MM.1S (cell line): ENCODE data around the gene SYCE1L.

ENCODE experiments used
- EZH2phosphoT487 ChIP-seq: fragments of 300-600 bp; sonication (generic); IDR thresholded peaks from 2 replicates; pipeline ENCODE4 v1.6.1; 2018; ENCODE audit warnings: antibody characterized with exemption, low read length
- TF ChIP-seq, protein P1 (sequence below): fragments of 300-600 bp; sonication (generic); IDR thresholded peaks from 2 replicates; pipeline ENCODE4 v1.5.1; 2016; ENCODE audit warnings: antibody characterized with exemption, low read length, mixed read lengths

DNA sequence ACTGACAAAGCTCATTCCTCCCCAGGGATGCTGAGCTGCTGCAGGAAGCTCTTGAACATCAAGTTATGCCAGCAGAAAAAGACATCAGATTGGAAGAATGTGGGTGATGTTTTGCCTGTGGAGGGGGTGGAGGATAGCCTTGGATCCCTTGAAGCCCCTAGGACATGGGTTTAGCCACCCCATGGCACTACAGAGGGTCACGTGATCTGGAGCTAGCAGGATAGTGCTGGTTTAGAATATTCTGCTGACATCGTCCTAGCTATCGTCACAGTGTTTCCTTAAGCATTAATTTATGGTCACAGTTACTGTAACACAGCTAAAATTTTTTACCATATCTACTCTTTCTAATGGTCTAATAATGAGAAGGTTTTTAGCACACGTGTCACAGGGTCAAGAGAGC lies 28.4 kb upstream of the SYCE1L start:
- TF ChIP-seq, protein P1, sequence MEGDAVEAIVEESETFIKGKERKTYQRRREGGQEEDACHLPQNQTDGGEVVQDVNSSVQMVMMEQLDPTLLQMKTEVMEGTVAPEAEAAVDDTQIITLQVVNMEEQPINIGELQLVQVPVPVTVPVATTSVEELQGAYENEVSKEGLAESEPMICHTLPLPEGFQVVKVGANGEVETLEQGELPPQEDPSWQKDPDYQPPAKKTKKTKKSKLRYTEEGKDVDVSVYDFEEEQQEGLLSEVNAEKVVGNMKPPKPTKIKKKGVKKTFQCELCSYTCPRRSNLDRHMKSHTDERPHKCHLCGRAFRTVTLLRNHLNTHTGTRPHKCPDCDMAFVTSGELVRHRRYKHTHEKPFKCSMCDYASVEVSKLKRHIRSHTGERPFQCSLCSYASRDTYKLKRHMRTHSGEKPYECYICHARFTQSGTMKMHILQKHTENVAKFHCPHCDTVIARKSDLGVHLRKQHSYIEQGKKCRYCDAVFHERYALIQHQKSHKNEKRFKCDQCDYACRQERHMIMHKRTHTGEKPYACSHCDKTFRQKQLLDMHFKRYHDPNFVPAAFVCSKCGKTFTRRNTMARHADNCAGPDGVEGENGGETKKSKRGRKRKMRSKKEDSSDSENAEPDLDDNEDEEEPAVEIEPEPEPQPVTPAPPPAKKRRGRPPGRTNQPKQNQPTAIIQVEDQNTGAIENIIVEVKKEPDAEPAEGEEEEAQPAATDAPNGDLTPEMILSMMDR, result no peak
- TF ChIP-seq EZH2phosphoT487, result no peak
